ENCODE data around the gene MRPS11.
A peak's percentile ranks its signal among the peaks of the same experiment; 100 is the strongest.

MRPS11 gene

GRCh38 chr15:88505721-88506120 lies 38.2 kb downstream of the MRPS11 start:
- no peaks in the 10 kb centered on the region for H3K27me3 ChIP-seq (ENCODE audit: insufficient read depth, low read depth)
- H3K4me3 ChIP-seq (IDR thresholded peaks at IDR 0.05; ENCODE audit: insufficient read depth, low read depth, low read length): no peak overlapping the region
- H3K9ac ChIP-seq: no peak overlapping the region
- no peaks in the 10 kb centered on the region for H3K36me3 ChIP-seq (ENCODE audit: insufficient read depth)
- no peak overlapping the region for H3K4me2 ChIP-seq
- no peak overlapping the region for H3K27ac ChIP-seq
- H3K4me1 ChIP-seq (ENCODE audit: low read depth, poor library complexity, severe bottlenecking): peaks cover 12% of the 10 kb centered on the region
- H4K20me1 ChIP-seq (ENCODE audit: insufficient read depth): no peaks in the 10 kb centered on the region
- no peaks in the 10 kb centered on the region for H3K79me2 ChIP-seq (ENCODE audit: insufficient read depth, low read depth)
- H2AFZ ChIP-seq (ENCODE audit: low read depth): no peak overlapping the region
- TF ChIP-seq CTCF (conservative IDR thresholded peaks at IDR 0.05; ENCODE audit: low read depth, low read length): no peak

GRCh38 chr15:88506628-88507027 lies 39.1 kb downstream of the MRPS11 start:
- no peak overlapping the region for H3K4me3 ChIP-seq (IDR thresholded peaks at IDR 0.05; ENCODE audit: insufficient read depth, low read depth, low read length)
- no peak overlapping the region for H3K4me2 ChIP-seq
- no peaks in the 10 kb centered on the region for H3K27me3 ChIP-seq (ENCODE audit: insufficient read depth, low read depth)
- no peak for TF ChIP-seq CTCF (conservative IDR thresholded peaks at IDR 0.05; ENCODE audit: low read depth, low read length)
- H3K27ac ChIP-seq: no peak overlapping the region
- H3K9ac ChIP-seq: no peak overlapping the region
- no peaks in the 10 kb centered on the region for H4K20me1 ChIP-seq (ENCODE audit: insufficient read depth)
- no peak overlapping the region for H2AFZ ChIP-seq (ENCODE audit: low read depth)
- no peaks in the 10 kb centered on the region for H3K36me3 ChIP-seq (ENCODE audit: insufficient read depth)
- no peaks in the 10 kb centered on the region for H3K79me2 ChIP-seq (ENCODE audit: insufficient read depth, low read depth)
- peaks cover 12% of the 10 kb centered on the region for H3K4me1 ChIP-seq (ENCODE audit: low read depth, poor library complexity, severe bottlenecking)

- Histone ChIP-seq H4K20me1 (ENCODE audit: insufficient read depth) (no peaks in the 10 kb centered on the region), H3K36me3 (ENCODE audit: insufficient read depth) (no peaks in the 10 kb centered on the region), H3K9ac (no peak overlapping the region), H3K4me1 (ENCODE audit: low read depth, poor library complexity, severe bottlenecking) (peaks cover 12% of the 10 kb centered on the region), H3K4me2 (peak overlapping the region; percentile 33; the same call in 1 of the 2 replicates), H3K27ac (no peak overlapping the region), H2AFZ (ENCODE audit: low read depth) (no peak overlapping the region), H3K27me3 (ENCODE audit: insufficient read depth, low read depth) (no peaks in the 10 kb centered on the region), H3K4me3 (IDR thresholded peaks at IDR 0.05; ENCODE audit: insufficient read depth, low read depth, low read length) (no peak overlapping the region), H3K79me2 (ENCODE audit: insufficient read depth, low read depth) (no peaks in the 10 kb centered on the region)
- TF ChIP-seq CTCF (conservative IDR thresholded peaks at IDR 0.05; ENCODE audit: low read depth, low read length): no peak
Observed at GRCh38 chr15:88509321-88509720, 41.8 kb downstream of the MRPS11 start.

- Histone ChIP-seq H3K4me2 (no peak overlapping the region; the same call in 1 of the 2 replicates), H3K9ac (no peak overlapping the region)
Observed at GRCh38 chr15:88509964-88510363, 42.5 kb downstream of the MRPS11 start.

More at GRCh38 chr15:88509964-88510363, 42.5 kb downstream of the MRPS11 start:
- no peaks in the 10 kb centered on the region for H3K36me3 ChIP-seq (ENCODE audit: insufficient read depth)
- no peak overlapping the region for H3K27ac ChIP-seq
- H3K4me1 ChIP-seq (ENCODE audit: low read depth, poor library complexity, severe bottlenecking): peaks cover 12% of the 10 kb centered on the region
- H3K4me3 ChIP-seq (IDR thresholded peaks at IDR 0.05; ENCODE audit: insufficient read depth, low read depth, low read length): no peak overlapping the region
- no peaks in the 10 kb centered on the region for H4K20me1 ChIP-seq (ENCODE audit: insufficient read depth)
- H2AFZ ChIP-seq (ENCODE audit: low read depth): no peak overlapping the region
- H3K79me2 ChIP-seq (ENCODE audit: insufficient read depth, low read depth): no peaks in the 10 kb centered on the region
- H3K27me3 ChIP-seq (ENCODE audit: insufficient read depth, low read depth): no peaks in the 10 kb centered on the region
- TF ChIP-seq CTCF (conservative IDR thresholded peaks at IDR 0.05; ENCODE audit: low read depth, low read length): no peak
